ENCODE measurements around the gene NOG.

GRCh38 chr17:56548661-56549060 lies 44.8 kb upstream of the NOG start:
- TF ChIP-seq EZH2phosphoT487 (IDR thresholded peaks at IDR 0.05; ENCODE audit: borderline replicate concordance): no peak
- TF ChIP-seq, protein P1, sequence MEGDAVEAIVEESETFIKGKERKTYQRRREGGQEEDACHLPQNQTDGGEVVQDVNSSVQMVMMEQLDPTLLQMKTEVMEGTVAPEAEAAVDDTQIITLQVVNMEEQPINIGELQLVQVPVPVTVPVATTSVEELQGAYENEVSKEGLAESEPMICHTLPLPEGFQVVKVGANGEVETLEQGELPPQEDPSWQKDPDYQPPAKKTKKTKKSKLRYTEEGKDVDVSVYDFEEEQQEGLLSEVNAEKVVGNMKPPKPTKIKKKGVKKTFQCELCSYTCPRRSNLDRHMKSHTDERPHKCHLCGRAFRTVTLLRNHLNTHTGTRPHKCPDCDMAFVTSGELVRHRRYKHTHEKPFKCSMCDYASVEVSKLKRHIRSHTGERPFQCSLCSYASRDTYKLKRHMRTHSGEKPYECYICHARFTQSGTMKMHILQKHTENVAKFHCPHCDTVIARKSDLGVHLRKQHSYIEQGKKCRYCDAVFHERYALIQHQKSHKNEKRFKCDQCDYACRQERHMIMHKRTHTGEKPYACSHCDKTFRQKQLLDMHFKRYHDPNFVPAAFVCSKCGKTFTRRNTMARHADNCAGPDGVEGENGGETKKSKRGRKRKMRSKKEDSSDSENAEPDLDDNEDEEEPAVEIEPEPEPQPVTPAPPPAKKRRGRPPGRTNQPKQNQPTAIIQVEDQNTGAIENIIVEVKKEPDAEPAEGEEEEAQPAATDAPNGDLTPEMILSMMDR (conservative IDR thresholded peaks at IDR 0.05; ENCODE audit: low read length): no peak

All from Loucy (cell line).